NCI-H2227 (cell line): Measurements from ENCODE around the gene AATK.

Source experiments
- DNase-seq: peaks from one replicate; lab custom pipeline; 2025; ENCODE audit not compliant: unreplicated experiment; lab: John Stamatoyannopoulos, UW

The AATK gene

DNA sequence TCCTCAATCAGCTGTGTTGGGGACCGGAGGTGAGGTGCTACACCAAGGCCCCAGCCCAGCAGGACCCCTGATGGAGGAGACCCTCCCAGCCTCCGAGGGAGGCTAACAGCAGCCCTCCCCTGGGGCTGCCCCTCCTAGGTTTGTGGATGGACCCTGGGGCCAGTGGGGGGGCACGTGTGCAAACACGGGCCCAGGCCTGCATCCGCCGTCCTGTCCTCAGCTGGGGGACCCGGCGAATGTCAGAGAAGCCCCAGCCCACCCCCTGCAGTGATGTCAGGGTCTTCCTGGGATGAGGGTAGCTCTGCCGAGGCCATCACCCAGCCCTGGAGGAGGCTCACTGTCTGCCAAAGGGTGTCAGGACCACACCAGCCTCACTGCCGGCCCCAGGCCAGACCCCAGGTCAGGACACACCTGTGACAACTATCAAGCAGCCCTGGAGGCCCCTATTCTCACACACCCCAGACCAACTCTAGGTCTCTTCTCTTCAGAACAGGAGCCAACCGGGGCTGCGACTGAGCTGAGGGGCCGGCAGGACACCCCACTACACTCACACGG lies 30.0 kb upstream of the AATK start:
- no peak for DNase-seq

DNA sequence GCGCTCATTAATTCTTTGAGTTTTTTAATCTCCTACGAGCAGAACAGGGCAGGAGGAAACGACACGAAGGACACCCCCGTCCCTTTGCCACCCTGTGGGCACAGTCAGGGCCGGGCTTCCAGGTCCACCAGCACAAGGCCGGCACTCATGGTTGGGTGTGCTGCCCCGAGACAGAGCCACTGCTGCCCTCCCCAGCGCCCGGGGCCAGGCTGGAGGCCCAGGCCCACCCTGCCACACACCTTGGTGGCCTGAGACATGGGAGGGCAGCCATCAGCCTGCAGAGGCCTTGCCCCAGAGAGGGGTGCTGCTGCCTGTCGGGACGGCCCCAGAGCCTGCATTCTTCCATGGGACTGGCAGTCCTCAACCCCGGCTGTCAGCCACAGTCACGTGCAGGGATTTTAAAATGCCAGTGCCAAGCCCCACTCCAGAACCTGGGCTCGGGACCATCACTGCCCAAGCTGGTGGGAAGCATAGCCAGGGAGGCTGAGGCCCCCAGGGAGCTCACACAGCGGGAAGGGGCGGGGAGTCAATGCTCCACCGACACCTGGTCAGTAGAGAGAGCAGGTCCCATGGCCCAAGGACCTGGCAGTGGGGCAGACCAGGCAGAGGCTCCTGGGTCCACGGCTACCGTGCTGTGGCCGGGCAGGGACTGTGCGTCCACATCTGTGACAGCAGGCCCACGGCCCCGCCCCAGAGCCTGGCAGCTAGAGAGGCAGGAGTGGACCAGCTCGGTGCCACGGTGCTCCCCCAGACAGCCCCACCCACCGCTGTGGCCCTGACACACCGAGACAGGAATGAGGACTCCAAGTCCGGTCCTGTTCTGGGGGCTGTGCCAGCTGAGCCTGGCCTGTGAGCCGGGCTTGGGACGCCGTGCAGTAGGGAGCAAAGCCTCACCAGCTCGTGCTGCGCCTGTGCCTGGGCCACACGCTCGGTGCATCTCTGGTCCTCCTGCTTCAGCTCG lies 29.2 kb upstream of the AATK start:
- DNase-seq = no peak

DNA sequence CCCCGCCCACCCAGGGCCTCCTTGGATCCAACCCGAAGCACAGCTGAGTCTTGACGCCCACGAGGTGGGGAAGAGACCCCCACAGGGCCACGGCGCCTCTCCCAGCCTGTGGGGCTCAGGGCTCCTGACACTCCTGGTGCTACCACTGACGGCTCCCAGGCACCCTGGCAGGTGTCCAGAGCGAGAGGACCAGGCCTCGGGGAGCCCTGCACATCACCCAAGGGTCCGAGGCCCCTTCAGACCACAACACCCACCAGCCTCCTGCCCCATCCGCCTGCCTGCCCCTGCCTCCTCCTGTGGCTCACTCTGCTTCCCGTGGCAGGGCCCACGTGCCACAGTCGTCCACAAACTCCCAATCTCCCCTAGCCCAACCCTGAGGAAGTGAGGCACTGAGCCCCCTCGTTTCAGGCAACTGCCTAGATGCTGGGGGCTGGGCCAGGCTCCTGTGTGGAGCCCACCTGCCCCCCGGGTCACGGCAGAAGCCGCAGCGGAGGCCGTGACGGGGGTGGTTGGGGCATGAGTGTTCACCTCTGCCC lies 28.3 kb upstream of the AATK start:
- DNase-seq = no peak

DNA sequence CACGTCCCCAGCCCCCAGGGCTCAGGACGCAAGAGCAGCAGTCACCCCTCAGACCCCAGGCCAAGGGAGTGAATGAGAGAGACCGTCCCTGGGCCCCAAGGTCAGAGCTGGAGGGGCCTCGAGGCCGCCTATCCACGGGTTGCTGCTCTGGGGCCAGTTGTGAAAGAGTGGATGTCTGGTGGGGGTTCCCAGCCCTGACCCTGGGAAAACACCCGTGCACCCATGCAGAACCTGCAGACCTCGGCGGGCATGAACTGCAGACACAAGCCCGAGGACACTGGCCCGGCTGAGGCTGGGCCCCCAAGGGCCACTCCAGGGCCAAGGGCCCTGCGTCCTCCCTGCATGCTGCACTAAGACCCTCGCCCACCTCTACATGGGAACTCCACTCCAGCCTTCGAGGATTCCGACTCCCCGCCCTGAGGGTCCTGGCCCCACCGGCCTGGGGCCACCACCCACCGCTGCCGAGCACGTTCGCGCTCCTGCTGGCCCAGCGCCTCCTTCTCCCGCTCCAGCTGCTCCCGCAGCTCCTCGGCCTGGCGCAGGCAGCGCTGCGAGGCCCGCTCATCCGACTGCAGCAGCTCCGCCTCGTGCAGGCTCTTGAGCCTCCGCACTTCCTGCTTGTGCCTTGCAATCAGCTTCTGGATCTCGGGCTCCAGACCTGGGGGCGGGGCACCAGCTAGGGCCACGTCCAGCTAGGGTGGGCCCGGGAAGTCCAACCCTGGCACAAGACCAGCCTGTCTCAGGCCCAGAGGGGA lies 27.6 kb upstream of the AATK start:
- no peak for DNase-seq

DNA sequence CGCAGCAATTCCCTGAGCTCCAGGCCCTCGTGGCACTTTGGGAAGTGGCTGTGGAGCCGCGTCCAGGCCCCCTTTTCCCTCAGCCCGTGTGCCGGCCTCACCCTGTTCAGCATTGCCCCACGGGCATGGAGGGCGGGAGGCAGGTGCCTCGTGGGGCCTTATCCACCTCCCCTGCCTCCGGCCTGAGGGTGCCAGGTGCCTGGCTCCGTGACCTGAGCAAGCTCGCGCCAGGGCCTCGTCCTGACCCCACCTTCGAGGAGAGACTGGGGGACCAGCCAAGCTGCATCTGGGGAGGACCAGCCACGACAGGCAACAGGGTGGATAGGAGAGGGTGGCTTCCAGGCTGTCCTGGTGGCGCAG lies 27.0 kb upstream of the AATK start:
- DNase-seq = no peak

DNA sequence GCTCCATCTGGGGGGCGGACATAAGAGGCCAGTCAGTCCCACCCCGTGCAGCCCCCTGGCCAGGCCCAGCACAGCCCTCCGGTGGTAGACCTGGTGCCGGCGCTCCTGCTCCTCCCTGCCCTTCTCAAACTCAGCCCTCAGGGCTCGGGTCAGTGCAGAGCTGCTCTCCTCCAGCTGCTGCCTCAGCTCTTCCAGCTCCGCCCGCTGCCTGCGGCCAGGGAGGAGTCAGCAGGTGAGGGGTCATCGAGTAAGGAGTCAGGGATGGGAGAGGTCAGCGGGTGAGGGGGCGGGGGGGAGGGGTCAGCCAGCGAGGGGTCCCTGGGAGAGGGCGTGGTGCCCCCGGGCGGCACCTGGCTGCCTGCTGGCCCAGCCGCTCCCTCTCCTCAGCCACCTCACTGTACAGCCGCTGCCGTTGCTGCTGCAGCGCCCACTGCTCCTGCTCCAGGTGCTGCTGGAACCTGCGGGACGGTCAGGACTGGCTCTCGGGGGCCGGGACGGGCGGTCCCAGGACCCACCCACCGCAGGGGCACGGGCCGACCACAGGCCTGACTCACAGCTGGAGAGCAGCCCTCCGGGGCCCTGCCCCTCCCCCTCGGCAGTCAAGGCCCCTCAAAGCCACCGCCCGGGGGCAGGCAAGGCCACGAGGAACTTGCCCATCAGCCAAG lies 26.5 kb upstream of the AATK start:
- no peak for DNase-seq

DNA sequence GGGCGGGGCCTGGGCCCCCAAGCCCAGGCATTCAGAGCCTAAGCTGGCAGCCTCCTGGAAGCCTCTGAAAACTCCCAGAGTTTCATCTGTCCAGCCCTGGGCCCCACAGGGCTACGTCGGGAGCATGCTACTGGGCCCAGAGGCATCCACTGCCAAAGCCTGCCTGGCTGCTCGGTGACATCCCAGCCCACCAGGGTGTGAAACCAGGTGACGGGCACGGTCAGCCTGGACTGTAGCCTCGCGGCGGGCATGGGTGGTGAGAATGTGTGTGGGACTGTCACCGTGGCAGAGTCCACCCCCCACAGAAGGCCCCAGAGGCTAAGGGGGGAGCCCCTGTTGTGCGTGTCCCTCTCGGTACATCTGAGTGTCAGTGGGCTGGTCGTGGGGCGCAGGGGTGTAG lies 25.6 kb upstream of the AATK start:
- DNase-seq = no peak

DNA sequence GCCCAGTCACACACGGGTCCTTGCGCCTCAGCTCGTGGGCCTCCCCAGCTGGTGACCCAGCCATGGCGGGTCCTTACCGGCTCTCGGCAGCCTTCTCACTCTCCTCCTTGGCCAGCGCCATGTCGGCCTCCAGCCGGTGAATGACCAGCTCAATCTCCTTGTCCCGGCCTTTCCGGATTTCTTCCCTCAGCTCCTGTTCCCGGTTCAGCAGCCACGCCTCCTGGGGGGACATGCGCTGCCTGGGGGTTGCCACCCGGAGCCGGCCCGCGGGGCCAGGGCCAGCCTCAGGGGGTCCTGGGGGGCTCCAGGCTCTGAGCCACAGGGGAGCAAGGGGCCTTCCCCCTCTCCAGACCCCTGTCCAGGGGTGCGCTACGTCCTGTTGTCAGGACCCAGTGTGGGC lies 25.1 kb upstream of the AATK start:
- no peak for DNase-seq

DNA sequence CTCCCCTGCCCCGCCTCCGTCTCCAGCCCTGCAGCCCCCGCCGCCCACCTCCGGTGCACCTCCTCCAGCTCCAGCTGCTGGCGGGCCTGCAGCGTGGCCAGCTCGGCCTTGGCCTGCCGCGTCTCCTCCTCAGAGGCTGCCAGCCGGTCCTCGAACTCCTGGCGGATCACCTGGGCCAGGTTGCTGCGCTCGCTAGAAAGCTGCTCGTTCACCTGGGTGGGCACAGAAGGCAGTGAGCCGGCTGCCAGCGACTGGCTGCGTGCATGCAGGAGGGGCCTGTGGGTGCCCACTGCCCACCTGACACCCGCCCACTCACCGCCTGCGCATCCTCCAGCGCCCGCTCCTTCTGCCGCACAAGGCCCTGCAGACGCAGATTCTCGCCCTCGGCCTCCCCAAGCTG lies 24.6 kb upstream of the AATK start:
- DNase-seq = no peak

DNA sequence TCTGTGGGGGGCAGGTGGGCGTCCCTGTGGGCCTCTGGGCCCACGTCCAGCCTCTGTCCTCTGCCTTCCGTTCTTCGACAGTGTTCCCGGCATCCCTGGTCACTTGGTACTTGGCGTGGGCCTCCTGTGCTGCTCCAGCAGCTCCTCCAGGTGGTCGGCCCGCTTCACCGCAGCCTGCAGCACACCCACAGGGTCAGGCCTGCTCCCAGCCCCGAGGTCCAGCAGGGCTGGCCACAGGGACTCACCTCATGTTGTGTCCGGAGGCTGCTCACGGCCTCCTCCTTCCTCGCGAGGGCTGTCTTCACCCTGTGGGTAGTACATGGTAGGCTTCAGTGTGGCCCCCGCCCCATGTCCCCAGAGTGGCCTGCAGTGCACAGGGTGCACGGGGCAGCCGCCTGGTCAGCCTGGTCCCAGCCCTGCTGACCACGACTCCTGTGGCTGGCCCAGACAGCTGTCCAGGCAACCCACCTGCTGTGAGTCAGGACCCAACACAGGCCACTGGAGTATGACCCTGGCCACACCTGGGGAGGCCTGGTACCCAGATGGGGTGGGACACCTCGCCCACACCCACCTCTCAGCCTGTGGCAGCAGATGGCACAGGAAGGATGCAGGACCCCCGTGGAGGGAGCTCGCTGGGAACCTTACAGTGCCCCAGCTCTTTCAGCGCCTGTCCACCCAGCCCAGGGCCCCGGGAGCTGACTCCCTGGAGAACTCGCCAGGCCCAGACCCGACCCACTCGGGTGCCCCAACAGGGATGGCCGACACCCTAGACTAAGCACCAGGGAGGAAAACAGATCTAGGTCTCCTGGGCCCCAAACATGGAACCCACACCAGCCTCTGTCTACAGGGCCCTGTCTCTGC lies 23.9 kb upstream of the AATK start:
- DNase-seq = no peak

DNA sequence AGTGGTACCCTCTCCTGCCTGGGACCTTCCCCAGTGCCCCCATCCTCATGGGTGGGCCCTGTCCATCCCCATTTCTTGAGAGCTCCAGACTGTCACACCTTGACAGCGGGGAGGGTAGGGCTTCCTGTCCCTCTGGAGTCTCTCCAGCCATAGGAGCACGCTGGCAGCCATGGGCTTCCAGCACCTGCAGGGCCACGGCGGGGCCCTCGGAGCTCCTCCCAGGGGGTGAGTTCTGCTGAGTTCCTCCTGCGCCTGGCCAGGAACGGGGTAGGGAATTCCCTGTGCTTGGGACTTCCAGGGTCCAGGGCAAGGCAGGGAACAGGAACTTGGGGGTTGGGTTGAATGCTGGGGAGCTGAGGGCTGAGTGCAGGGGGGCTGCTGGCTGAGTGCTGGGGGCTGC lies 23.0 kb upstream of the AATK start:
- DNase-seq = no peak

DNA sequence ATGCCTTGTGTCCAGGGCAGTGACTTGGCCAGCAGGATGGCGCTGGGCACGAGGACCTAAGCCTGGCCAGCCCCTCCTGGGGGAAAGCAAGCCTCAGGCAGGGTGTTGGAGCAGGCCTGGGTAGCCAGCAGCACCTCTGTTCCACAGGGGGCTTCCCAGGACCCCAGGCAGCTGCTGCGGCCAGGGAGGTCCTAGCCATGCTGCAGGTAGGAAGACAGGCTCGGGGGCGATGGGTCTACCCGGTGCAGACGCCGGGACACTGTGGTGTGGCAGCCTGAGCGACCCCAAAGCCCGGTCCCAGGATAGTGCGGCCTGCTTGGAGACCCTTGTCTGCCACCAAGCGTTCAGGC lies 22.4 kb upstream of the AATK start:
- DNase-seq = no peak

DNA sequence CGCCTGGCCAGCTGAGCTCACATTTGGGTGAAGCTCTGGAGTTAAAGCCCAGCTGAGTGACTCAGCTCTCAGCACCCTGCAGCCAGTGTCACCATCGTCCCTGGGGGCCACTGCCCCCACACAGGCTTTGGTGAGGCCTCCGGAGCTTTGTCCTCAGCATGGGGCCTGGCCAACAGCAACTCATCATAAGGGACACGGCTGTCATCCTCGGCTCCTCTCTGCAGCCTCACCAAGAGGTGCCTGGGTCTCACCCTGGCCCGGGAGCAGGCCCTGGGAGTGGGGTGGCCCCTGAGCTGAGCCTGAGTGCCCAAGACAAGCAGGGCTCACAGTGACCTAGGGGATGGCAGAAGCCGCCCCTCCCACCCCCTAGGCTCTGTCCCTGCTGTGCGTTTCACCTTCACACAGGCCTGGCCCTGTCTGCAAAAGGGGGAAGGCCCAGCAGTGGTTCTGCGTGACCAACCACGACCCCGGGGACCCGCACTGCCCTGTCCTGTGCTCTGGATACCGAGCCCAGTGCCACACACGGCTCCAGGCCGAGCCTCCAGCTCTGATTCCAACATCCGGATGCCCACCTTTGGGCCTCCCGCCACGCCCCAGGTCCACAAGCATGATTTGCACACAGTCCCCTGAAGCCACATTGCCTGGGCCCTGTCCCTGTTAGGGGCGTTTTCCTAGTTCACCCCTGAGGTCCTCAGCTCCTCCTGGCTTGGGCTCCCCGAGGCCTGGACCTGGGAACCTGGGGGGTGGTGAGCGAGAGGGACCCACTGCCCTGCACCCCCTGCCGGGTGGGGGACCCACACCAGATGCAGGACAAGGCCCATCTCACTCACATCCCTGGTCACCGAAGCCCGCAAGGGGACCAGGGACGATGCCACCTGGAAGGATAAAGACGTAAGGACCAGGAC lies 21.8 kb upstream of the AATK start:
- no peak for DNase-seq

DNA sequence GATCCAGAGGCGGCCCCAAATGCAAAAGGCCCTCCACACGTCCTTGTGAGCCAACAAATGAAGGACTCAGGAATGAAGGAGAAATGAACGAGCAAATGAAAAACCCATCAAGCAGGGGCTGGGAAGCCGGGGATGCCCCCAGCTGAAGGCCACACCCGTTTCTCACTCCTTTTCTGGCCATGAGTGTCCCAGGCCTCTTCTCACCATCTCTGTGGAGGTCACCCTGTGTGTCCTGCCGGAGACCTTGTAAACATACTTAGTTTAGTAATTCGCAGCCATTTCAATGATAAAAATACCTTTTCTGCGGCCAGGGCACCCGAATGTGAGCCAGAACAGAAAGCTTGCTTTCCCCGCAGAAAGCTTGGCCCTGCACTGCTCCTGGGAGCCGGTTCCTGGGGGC lies 21.1 kb upstream of the AATK start:
- DNase-seq = no peak

DNA sequence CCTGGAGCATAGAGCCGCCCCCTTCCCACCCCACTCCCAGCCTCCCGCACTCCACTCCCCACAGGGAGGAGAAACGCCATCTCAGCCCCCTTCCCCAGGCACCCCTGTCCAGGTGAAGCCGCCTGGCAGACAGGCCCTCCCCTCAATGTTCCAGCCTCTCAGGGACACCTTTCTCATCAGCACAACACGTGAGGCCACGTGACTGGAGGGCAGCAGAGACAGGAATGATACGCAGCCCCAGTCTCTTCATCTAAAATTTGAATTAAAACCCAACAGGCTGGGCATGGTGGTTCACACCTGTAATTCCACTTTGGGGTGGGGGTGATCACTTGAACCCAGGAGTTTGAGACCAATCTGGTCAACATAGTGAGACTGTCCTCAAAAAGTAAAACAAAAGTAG lies 20.2 kb upstream of the AATK start:
- DNase-seq = no peak

DNA sequence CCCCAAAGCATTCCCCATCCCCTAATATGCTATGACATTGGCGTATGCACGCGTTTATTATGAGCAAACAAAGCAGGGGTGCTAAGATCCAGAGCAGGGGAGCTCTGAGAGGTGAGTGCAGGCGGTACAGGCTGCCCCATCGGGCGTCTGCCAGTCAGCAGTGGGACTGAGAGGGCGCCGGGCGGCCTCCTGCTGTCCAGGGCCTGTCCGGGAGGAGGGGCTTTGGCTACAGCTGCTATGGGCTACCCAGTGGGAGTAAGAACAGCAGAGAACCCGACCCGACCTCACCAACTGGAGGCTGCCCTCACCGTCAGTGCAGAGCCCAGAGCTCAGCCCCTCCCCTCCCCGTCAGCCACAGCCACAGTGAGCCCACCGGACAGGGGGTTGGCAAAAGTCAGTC lies 18.5 kb upstream of the AATK start:
- DNase-seq = peak; percentile 22

DNA sequence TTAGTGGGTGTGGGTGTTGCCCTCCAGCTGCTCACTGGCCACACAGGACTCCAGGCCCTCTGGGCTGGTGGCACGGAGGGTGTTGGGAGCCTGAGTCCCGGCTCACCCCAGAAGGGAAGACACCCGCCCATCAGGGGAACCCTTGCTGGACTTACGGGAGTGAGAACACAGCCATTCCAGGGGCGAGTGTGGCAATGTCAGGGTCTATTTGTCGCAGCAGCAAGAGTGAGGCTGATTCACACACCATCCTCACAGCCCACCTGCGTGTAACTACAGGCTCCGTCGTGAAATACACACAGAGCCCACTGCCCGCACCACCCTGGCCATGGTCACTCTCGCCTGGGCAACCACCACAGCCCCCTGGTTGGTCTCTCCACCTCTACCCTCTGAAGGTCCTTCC lies 17.8 kb upstream of the AATK start:
- DNase-seq = no peak

DNA sequence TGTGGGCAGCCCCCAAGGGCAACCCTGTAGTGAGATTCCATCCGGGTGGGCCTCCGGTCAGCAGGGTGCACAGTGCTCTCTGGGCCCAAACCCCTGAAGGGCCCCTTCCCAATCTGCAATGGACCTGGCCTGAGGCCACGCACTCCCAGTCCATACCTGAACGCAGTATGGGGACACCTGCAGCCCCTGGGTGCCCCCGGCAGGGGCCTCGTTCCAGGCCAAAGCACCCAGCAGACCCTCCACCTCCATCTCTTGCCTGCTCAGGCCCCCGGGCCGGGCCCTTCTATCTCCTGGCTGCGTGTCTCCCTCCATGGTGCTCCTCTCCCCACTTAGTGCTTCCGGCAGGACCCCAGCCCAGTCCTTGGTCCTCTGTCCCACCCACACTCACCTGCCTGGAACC lies 17.3 kb upstream of the AATK start:
- no peak for DNase-seq

DNA sequence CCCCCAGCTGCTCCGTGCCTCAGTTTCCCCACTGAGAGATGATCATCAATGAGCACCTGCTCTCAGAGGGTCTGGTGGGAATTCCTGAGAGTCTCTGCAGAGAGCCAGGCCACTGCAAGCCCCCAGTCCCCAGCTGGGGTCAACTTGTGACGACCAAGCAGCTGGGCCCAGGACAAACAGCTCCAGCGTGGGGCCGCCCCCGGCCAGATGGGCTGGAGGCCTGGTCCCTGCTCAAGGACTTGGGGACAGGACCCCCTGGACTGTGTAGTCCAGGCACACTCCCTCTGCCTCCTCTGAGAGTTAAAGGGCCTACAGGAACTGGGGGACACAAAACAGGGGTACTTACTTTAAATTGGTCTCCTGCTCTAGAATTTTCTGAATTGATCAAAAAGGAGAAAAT lies 16.6 kb upstream of the AATK start:
- no peak for DNase-seq

DNA sequence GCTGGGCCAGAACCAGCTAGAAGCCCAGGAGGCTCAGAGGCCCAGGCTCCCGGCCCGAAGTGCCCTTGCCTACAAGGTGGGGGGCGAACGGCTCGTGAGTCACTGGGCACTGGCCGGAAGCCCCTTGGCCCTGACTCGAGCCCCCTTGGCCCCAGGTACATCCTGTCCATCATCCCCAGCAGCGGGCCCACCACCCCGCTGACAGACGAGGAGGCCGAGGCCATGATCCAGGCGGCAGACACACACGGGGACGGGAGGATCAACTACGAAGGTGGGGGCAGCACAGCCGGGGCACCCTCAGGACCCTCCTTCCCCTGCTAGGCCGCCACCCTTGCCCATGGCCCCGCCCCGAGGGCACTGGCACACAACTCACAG lies 15.8 kb upstream of the AATK start:
- DNase-seq = no peak
